IPS DF 4.7 (cell line): Measurements from ENCODE around the gene PRRT2.

Experiments used
- DNase-seq: peaks from one replicate; pipeline ENCODE4 v3.0.0-alpha.2; 2013; ENCODE audit warnings: low spot score; ENCODE audit errors: extremely low read depth

Gene PRRT2

GRCh38 chr16:29860218-29860617 is 48.2 kb downstream of the PRRT2 start:
- no peak for DNase-seq

DNA sequence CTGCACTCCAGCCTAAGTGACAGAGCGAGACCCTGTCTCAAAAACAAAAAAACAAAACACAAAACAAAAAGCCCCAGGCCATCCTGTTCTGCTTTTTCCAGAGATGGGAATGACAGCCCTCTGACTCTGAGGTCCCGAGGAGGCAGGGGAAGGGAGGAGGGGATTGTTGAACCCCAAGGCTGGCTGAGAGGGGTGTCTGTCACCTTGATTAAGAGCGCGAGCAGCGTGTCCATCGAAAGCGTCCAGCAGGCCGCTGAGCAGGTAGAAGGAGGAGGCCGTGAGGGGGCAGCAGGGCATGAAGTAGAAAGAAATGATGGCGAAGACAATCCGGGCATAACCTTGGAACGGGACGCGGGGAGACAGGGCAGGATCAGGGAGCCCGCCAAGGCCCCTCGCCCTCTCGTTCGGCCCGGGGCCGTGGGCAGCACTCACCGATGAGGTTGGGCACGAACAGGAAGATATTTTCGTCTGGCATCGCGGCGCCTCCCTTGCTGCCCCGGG is 50.4 kb downstream of the PRRT2 start:
- no peak for DNase-seq

DNA sequence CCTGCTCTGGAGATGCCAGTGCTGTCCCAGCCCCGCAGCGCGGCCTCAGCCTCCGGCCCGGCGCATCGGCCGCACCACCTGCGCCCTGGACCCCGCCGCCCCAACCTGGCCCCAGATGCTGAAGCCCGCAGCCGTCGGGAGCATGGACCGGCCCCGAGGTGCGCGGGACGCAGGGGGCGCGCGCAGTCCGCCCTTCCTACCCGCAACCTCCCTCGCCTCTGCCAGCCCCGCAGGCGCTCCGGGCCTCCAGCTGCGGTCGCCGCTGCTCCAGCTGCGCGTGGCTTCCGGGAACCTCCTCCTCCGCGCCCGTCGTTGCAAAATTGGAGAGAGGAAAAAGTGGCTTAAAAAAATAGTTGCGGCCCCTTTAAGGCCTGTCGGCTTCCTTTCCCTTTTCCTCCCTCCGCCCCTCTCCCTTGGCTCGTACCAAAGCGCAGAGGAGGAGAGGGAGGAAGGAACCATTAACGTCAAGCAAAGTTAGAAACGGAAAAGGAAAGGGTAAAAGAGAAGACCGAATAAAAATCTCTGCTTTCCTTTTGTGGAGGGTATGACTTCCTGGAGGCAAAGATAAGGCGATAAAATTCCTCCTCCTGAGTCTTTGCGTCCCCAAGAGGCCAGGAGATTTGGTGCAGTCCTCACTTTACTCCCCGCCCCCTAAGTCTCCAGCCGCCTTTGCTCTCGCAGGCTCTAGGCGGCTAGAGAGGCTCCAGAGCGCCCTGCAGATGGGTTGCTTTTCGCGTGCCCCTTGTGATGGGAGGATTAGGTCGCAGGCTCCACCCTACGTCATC is 51.1 kb downstream of the PRRT2 start, which contains the start of gene CDIPT:
Gene CDIPT, minus strand, starts transcription at position 343 of the 785 bp plus-strand sequence. CDS start 369 bp downstream, outside the sequence.
- peak; percentile 91 for DNase-seq

DNA sequence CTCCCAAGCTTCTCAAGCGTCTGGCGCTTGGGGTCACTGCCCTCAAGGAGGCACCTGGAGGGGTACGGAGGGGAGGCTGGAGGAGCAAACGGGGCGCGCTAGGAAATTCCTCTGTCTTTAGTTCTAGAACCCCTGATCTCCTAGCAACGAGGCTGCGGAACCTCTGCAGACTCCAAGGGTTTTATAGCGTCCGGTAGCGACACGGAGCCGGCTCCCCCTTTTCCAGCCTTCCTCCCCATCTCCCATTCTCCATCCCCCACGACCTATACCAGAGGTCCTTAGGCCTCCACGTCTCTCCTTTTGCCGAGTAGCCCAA is 51.6 kb downstream of the PRRT2 start:
- DNase-seq, result no peak

DNA sequence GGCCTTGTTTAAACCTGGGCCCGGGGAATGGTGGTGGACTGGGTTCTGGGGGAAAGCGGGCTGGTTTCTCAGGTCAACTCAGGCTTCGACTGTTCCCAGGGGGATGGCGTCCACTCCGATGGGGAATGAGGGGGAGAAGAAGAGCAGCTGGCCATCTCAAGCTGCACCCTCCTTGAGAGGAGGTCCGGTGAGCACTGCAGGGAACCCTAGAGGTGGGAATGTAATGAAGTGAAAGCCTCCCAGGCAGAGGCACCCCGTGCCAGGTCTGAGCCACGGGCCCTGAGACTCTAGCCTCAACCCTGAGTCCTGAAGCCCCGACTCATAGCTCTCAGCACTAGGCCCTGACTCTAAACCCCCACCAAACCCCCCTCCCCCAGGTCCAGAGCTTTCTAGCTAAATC is 52.2 kb downstream of the PRRT2 start:
- no peak for DNase-seq
